HepG2 (cell line): Measurements from ENCODE around the gene BRMS1. TPM values are rescaled to one million over a fixed set of nuclear protein-coding genes. Genes with fewer than 3 reads are reported as not detected.

Source experiments
- AKNA ChIP-seq: sonication (generic); formaldehyde crosslinking; IDR thresholded peaks from 2 replicates; pipeline ENCODE4 v1.4.0; 2020; ENCODE audit warnings: missing genetic modification reagents, borderline replicate concordance
- CBX5 ChIP-seq: sonication (generic); formaldehyde crosslinking; IDR thresholded peaks from 2 replicates; pipeline ENCODE4 v1.4.0; 2020; ENCODE audit warnings: missing genetic modification reagents, borderline replicate concordance
- HIVEP1 ChIP-seq: sonication (generic); formaldehyde crosslinking; IDR thresholded peaks from 2 replicates; pipeline ENCODE4 v1.4.0; 2020; ENCODE audit warnings: mild to moderate bottlenecking, missing genetic modification reagents
- HNRNPH1 ChIP-seq: fragments of 200-400 bp; formaldehyde crosslinking; optimal IDR thresholded peaks from 2 replicates; pipeline ENCODE3; 2017; ENCODE audit warnings: mild to moderate bottlenecking, low read depth, low read length
- PCBP2 ChIP-seq: fragments of 200-400 bp; formaldehyde crosslinking; optimal IDR thresholded peaks from 2 replicates; pipeline ENCODE3; 2018; ENCODE audit warnings: low read length, low read depth; ENCODE audit not compliant: poor library complexity, severe bottlenecking
- PITX1 ChIP-seq: sonication (generic); formaldehyde crosslinking; IDR thresholded peaks from 2 replicates; pipeline ENCODE4 v1.5.1; 2020; ENCODE audit warnings: mild to moderate bottlenecking, missing genetic modification reagents
- ZC3H13 ChIP-seq: sonication (generic); formaldehyde crosslinking; IDR thresholded peaks from 2 replicates; pipeline ENCODE4 v1.8.1; 2023; ENCODE audit warnings: mild to moderate bottlenecking, missing genetic modification reagents, moderate library complexity
- ZMYM3 ChIP-seq: sonication (generic); formaldehyde crosslinking; IDR thresholded peaks from 2 replicates; pipeline ENCODE4 v1.5.1; 2020; ENCODE audit warnings: mild to moderate bottlenecking, missing genetic modification reagents
- ZNF275 ChIP-seq: sonication (generic); formaldehyde crosslinking; IDR thresholded peaks from 2 replicates; pipeline ENCODE4 v1.8.0; 2022; ENCODE audit warnings: missing genetic modification reagents, mild to moderate bottlenecking, inconsistent platforms, borderline replicate concordance
- ZNF598 ChIP-seq: sonication (generic); formaldehyde crosslinking; IDR thresholded peaks from 2 replicates; pipeline ENCODE4 v1.5.1; 2020; ENCODE audit warnings: mild to moderate bottlenecking, missing genetic modification reagents, borderline replicate concordance
- ZNF670 ChIP-seq: sonication (generic); formaldehyde crosslinking; IDR thresholded peaks from 2 replicates; pipeline ENCODE4 v1.8.0; 2022; ENCODE audit warnings: mild to moderate bottlenecking, missing genetic modification reagents, borderline replicate concordance
- polyA plus RNA-seq, 8 experiments: library from polyadenylated mRNA; depleted of rRNA in 3 of 8; stranded (reverse) in 7 of 8; unstranded in 1 of 8; fragments of >200 nt; fragmentation: Illumina TruSeq in 4 of 8; extraction: Trizol in 4 of 8; gene quantifications; 2 replicates each; pipeline versions ENCODE4 v1.2.1 to v1.2.3, GENCODE V29; 2011 to 2016; ENCODE audit warnings: low read depth in 4 of 8, missing spikeins in 1 of 8, mixed read lengths in 1 of 8; ENCODE audit not compliant: insufficient read depth in 1 of 8
- total RNA-seq, 5 experiments: library from RNA; depleted of rRNA; stranded (reverse); fragments of >200 nt; fragmentation: Illumina TruSeq; extraction: Trizol; gene quantifications; 2 replicates each; pipeline ENCODE4 v1.2.3, GENCODE V29; 2016; ENCODE audit warnings: low read depth in 1 of 5
- TF ChIP-seq, protein P1 (sequence below): IDR thresholded peaks from 2 replicates; pipeline ENCODE4 v1.6.1; 2012; ENCODE audit warnings: inconsistent platforms
- TF ChIP-seq, protein P2 (sequence below): sonication (generic); formaldehyde crosslinking; IDR thresholded peaks from 2 replicates; pipeline ENCODE4 v1.8.1; 2022; ENCODE audit warnings: mild to moderate bottlenecking, missing genetic modification reagents

The BRMS1 gene
- total and polyA plus RNA-seq, 2 of the 13 experiments (the other 11 are each of a cell fraction or from before 2014, with no cell fraction given) = 15.8 to 55.7 TPM

GRCh38 chr11:66315921-66316811 lies 28.7 kb downstream of the BRMS1 start (continued):
- TF ChIP-seq ZNF670 (CRISPR knock-in tag) (no peak), ZC3H13 (CRISPR knock-in tag) (0 out of 2 replicates have a peak, but pooled peaks have one; percentile 17), PCBP2 (no peak), AKNA (no peak), PITX1 (CRISPR knock-in tag) (no peak), ZNF275 (CRISPR knock-in tag) (no peak), HNRNPH1 (no peak), ZMYM3 (CRISPR knock-in tag) (no peak), CBX5 (no peak), ZNF598 (CRISPR knock-in tag) (peak; percentile 45; the same call in 1 of the 2 replicates), HIVEP1 (CRISPR knock-in tag) (0 out of 2 replicates have a peak, but pooled peaks have one; percentile 21)
- TF ChIP-seq, protein P1, sequence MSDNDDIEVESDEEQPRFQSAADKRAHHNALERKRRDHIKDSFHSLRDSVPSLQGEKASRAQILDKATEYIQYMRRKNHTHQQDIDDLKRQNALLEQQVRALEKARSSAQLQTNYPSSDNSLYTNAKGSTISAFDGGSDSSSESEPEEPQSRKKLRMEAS = no peak
- TF ChIP-seq, protein P2, sequence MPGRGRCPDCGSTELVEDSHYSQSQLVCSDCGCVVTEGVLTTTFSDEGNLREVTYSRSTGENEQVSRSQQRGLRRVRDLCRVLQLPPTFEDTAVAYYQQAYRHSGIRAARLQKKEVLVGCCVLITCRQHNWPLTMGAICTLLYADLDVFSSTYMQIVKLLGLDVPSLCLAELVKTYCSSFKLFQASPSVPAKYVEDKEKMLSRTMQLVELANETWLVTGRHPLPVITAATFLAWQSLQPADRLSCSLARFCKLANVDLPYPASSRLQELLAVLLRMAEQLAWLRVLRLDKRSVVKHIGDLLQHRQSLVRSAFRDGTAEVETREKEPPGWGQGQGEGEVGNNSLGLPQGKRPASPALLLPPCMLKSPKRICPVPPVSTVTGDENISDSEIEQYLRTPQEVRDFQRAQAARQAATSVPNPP (CRISPR knock-in tag) = no peak
